PC-9 (cell line): ENCODE results near the gene ADGRB3. TPM values are rescaled to one million over a fixed set of nuclear protein-coding genes. Genes with fewer than 3 reads are reported as not detected.

Source experiments
- BruUV-seq: library from RNA; stranded (reverse); fragments of 400-500 nt; replicated peaks from 2 replicates; lab custom pipeline; 2021; lab: Mats Ljungman, UMichigan
- CTCF ChIA-PET: fragments of 300-600 bp; sonication (Branson Sonifier 250); formaldehyde crosslinking; loops from one replicate; lab custom pipeline; 2022; ENCODE audit warnings: antibody characterized with exemption; lab: Charles Lee
- POLR2A ChIA-PET: fragments of 300-600 bp; sonication (Branson Sonifier 250); formaldehyde crosslinking; loops from one replicate; lab custom pipeline; 2022; ENCODE audit warnings: antibody characterized with exemption; ENCODE audit not compliant: unreplicated experiment; lab: Charles Lee
- DNase-seq, 2 experiments: peaks; one replicate each; pipeline versions ENCODE4 v3.0.0 to v3.0.0-alpha.2; 2015 to 2022; ENCODE audit warnings: mixed read lengths in 1 of 2
- H2AFZ ChIP-seq: fragments of 200-600 bp; sonication (generic); 2 replicates; pipeline ENCODE4 v1.8.1; 2017; ENCODE audit warnings: antibody characterized with exemption
- H3F3A ChIP-seq: fragments of 200-600 bp; sonication (generic); 2 replicates; pipeline ENCODE4 v1.8.1; 2017; ENCODE audit warnings: antibody characterized with exemption, mild to moderate bottlenecking, low read depth; ENCODE audit not compliant: insufficient read depth
- H3K27ac ChIP-seq: fragments of 200-600 bp; sonication (generic); 2 replicates; pipeline ENCODE4 v1.6.1; 2016; ENCODE audit warnings: mixed run types
- H3K27me3 ChIP-seq: fragments of 200-600 bp; sonication (generic); 2 replicates; pipeline ENCODE4 v1.6.1; 2016; ENCODE audit warnings: low read depth, mixed run types; ENCODE audit not compliant: insufficient read depth
- H3K36me3 ChIP-seq: fragments of 200-600 bp; sonication (generic); 2 replicates; pipeline ENCODE4 v1.6.1; 2016; ENCODE audit warnings: low read depth, mixed run types
- H3K4me1 ChIP-seq: fragments of 200-600 bp; sonication (generic); replicated peaks from 2 replicates; pipeline ENCODE4 v1.6.1; 2016; ENCODE audit warnings: mixed run types; ENCODE audit not compliant: insufficient read depth
- H3K4me2 ChIP-seq: fragments of 200-600 bp; sonication (generic); 2 replicates; pipeline ENCODE4 v1.6.1; 2017; ENCODE audit warnings: mixed run types
- H3K4me3 ChIP-seq: fragments of 200-600 bp; sonication (generic); 2 replicates; pipeline ENCODE4 v1.6.1; 2016; ENCODE audit warnings: mixed run types
- H3K79me2 ChIP-seq: fragments of 200-600 bp; sonication (generic); 2 replicates; pipeline ENCODE4 v1.6.1; 2017; ENCODE audit warnings: low read depth, mixed run types
- H3K9me2 ChIP-seq: fragments of 200-600 bp; sonication (generic); 2 replicates; pipeline ENCODE4 v1.8.1; 2017; ENCODE audit warnings: mild to moderate bottlenecking; ENCODE audit not compliant: insufficient read depth
- H3K9me3 ChIP-seq: fragments of 200-600 bp; sonication (generic); 2 replicates; pipeline ENCODE4 v1.8.1; 2016; ENCODE audit warnings: low read depth; ENCODE audit not compliant: insufficient read depth
- H4K20me1 ChIP-seq: fragments of 200-600 bp; sonication (generic); 2 replicates; pipeline ENCODE4 v1.8.1; 2017; ENCODE audit not compliant: insufficient read depth
- EZH2 ChIP-seq: fragments of 200-600 bp; sonication (generic); IDR thresholded peaks from 2 replicates; pipeline ENCODE4 v1.8.0; 2017; ENCODE audit warnings: antibody characterized with exemption, low read depth
- intact Hi-C: fragments of 100-400 bp; cut with micrococcal nuclease; formaldehyde crosslinking; loops from one replicate; pipeline ENCODE4 v1.10.0; 2022; ENCODE audit not compliant: unreplicated experiment
- total RNA-seq: library from RNA; stranded (reverse); gene quantifications from 2 replicates; pipeline ENCODE4 v1.2.3, GENCODE V29; 2021
- TF ChIP-seq, protein P1 (sequence below): fragments of 200-600 bp; sonication (generic); conservative IDR thresholded peaks from 2 replicates; pipeline ENCODE4 v1.6.1; 2017; ENCODE audit warnings: mixed run types, antibody characterized with exemption, mild to moderate bottlenecking, moderate library complexity

Gene ADGRB3
- total RNA-seq, 1 experiment from 2014 or later, result not detected

- POLR2A ChIA-PET, result no interaction called here
- Histone ChIP-seq H3K27me3 (no peaks in the 10 kb centered on the region), H3K4me1 (no peaks in the 10 kb centered on the region), H4K20me1 (no peaks in the 10 kb centered on the region), H3K79me2 (no peaks in the 10 kb centered on the region), H3K9me3 (no peaks in the 10 kb centered on the region), H3K4me3 (no peak overlapping the region), H3K36me3 (no peaks in the 10 kb centered on the region), H3K27ac (no peak overlapping the region), H3K9me2 (no peaks in the 10 kb centered on the region), H3K4me2 (no peak overlapping the region), H3F3A (no peaks in the 10 kb centered on the region), H2AFZ (no peak overlapping the region)
- CTCF ChIA-PET, result no interaction called here
- no peak for DNase-seq
- TF ChIP-seq EZH2, result no peak
- TF ChIP-seq, protein P1, sequence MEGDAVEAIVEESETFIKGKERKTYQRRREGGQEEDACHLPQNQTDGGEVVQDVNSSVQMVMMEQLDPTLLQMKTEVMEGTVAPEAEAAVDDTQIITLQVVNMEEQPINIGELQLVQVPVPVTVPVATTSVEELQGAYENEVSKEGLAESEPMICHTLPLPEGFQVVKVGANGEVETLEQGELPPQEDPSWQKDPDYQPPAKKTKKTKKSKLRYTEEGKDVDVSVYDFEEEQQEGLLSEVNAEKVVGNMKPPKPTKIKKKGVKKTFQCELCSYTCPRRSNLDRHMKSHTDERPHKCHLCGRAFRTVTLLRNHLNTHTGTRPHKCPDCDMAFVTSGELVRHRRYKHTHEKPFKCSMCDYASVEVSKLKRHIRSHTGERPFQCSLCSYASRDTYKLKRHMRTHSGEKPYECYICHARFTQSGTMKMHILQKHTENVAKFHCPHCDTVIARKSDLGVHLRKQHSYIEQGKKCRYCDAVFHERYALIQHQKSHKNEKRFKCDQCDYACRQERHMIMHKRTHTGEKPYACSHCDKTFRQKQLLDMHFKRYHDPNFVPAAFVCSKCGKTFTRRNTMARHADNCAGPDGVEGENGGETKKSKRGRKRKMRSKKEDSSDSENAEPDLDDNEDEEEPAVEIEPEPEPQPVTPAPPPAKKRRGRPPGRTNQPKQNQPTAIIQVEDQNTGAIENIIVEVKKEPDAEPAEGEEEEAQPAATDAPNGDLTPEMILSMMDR, result no peak
- intact Hi-C loops, result no loop called here
- BruUV-seq, result no TSS peak
Observed at GRCh38 chr6:69022993-69023392, 387.9 kb downstream of the ADGRB3 start.

DNA sequence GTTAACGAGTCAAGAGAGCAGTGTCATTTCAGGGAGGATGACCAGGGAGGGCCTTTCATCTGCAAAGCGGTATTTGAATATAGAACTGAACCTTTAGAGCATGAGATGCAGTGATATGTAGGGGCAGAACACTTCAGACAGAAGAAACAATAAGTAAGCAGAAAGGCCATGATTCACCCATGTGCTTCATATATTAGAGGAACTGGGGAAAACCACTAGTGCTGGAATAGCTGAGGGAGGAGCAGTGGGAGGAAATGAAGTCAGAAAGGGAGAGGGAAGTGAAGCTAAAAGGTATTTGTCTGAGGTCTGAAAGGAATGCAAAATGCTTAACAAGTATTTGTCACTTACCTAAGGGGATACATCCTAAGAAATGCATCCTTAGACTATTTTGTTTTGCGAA lies 391.2 kb downstream of the ADGRB3 start:
- intact Hi-C loops, result no loop called here
- ChIA-PET POLR2A (no interaction called here), CTCF (no interaction called here)
- BruUV-seq, result no TSS peak
- no peaks in the 10 kb centered on the region for H4K20me1 ChIP-seq
- no peaks in the 10 kb centered on the region for H3K27me3 ChIP-seq
- no peak for TF ChIP-seq EZH2
- TF ChIP-seq, protein P1, result no peak
- no peaks in the 10 kb centered on the region for H3K36me3 ChIP-seq
- no peak overlapping the region for H3K27ac ChIP-seq
- no peaks in the 10 kb centered on the region for H3F3A ChIP-seq
- H3K4me1 ChIP-seq, result no peaks in the 10 kb centered on the region
- DNase-seq, result no peak
- H2AFZ ChIP-seq, result no peak overlapping the region
- H3K4me3 ChIP-seq, result no peak overlapping the region
- no peaks in the 10 kb centered on the region for H3K9me3 ChIP-seq
- H3K79me2 ChIP-seq, result no peaks in the 10 kb centered on the region
- no peaks in the 10 kb centered on the region for H3K9me2 ChIP-seq
- no peak overlapping the region for H3K4me2 ChIP-seq

- Histone ChIP-seq H3K4me2 (no peak overlapping the region), H3K9me2 (no peaks in the 10 kb centered on the region), H3K9me3 (no peaks in the 10 kb centered on the region), H3K27ac (no peak overlapping the region), H3K4me3 (no peak overlapping the region), H3K27me3 (no peaks in the 10 kb centered on the region), H4K20me1 (no peaks in the 10 kb centered on the region), H3F3A (no peaks in the 10 kb centered on the region), H2AFZ (no peak overlapping the region), H3K36me3 (no peaks in the 10 kb centered on the region), H3K4me1 (no peaks in the 10 kb centered on the region), H3K79me2 (no peaks in the 10 kb centered on the region)
- intact Hi-C loops, result no loop called here
- ChIA-PET CTCF (no interaction called here), POLR2A (no interaction called here)
- no TSS peak for BruUV-seq
- DNase-seq, result no peak
- TF ChIP-seq EZH2, result no peak
- TF ChIP-seq, protein P1, result no peak
Observed at GRCh38 chr6:69026715-69027114, 391.6 kb downstream of the ADGRB3 start.
